Measurements from ENCODE around the gene SLC35A5.

DNA sequence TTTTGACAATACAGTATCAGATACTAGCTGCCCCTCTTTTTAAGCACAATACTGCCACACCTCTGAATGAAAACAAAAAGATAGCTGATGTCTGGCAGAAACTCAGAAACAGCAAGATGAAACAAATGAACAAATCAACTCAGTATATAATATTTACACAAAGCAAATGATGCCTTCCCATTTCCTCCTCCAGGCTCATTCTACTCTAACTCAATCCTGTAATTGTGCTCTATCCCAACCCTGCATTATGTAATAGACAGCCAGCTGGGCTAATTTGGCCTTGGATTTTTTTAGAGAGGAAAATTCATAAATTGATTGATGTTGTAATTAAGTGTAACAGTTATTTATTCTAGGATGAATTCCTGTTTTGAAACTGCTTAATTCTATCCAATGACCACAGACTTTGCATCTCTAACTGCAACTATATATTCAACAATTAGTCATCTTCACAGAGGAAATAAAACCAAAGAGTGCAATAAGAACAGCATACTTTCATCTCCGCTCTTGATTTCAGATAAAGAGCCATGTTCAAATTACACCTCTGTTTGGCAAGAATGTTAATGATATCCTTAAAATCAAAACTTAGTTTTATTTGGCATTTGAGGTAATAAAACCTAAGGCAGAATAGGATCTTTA is 6.2 kb upstream of the SLC35A5 start:
- TF ChIP-seq, protein P1, sequence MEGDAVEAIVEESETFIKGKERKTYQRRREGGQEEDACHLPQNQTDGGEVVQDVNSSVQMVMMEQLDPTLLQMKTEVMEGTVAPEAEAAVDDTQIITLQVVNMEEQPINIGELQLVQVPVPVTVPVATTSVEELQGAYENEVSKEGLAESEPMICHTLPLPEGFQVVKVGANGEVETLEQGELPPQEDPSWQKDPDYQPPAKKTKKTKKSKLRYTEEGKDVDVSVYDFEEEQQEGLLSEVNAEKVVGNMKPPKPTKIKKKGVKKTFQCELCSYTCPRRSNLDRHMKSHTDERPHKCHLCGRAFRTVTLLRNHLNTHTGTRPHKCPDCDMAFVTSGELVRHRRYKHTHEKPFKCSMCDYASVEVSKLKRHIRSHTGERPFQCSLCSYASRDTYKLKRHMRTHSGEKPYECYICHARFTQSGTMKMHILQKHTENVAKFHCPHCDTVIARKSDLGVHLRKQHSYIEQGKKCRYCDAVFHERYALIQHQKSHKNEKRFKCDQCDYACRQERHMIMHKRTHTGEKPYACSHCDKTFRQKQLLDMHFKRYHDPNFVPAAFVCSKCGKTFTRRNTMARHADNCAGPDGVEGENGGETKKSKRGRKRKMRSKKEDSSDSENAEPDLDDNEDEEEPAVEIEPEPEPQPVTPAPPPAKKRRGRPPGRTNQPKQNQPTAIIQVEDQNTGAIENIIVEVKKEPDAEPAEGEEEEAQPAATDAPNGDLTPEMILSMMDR (IDR thresholded peaks at IDR 0.05; ENCODE audit: insufficient read depth, low read depth, low read length): no peak
- TF ChIP-seq EZH2 (IDR thresholded peaks at IDR 0.05; ENCODE audit: insufficient read depth, low read length): no peak

All from astrocyte (in vitro differentiated cells and primary cell).